Measurements from ENCODE around the gene FOXO6. TPM values are rescaled to one million over a fixed set of nuclear protein-coding genes. Genes with fewer than 3 reads are reported as not detected.

The FOXO6 gene
- total RNA-seq, 1 experiment from 2014 or later = 0.80 TPM

- DNase-seq (ENCODE audit: low read depth) = peak; percentile 79
Measured at GRCh38 chr1:41382480-41383090, 21.4 kb downstream of the FOXO6 start.

- DNase-seq (ENCODE audit: low read depth) = peak; percentile 76
Measured at GRCh38 chr1:41383094-41383852, 22.0 kb downstream of the FOXO6 start.

- no peak for DNase-seq (ENCODE audit: low read depth)
Measured at GRCh38 chr1:41384579-41384978, 23.3 kb downstream of the FOXO6 start.

GRCh38 chr1:41385398-41386195 lies 24.4 kb downstream of the FOXO6 start:
- DNase-seq (ENCODE audit: low read depth) = no peak

- DNase-seq (ENCODE audit: low read depth) = no peak
Measured at GRCh38 chr1:41386196-41386663, 25.0 kb downstream of the FOXO6 start.

GRCh38 chr1:41387667-41388091 lies 26.4 kb downstream of the FOXO6 start:
- peak; percentile 59 for DNase-seq (ENCODE audit: low read depth)

GRCh38 chr1:41388510-41388909 lies 27.3 kb downstream of the FOXO6 start:
- no peak for DNase-seq (ENCODE audit: low read depth)

- no peak for DNase-seq (ENCODE audit: low read depth)
Measured at GRCh38 chr1:41389009-41389408, 27.8 kb downstream of the FOXO6 start.

GRCh38 chr1:41390166-41390565 lies 28.9 kb downstream of the FOXO6 start:
- DNase-seq (ENCODE audit: low read depth) = no peak

GRCh38 chr1:41390573-41390972 lies 29.3 kb downstream of the FOXO6 start:
- no peak for DNase-seq (ENCODE audit: low read depth)

GRCh38 chr1:41391834-41392527 lies 30.7 kb downstream of the FOXO6 start:
- DNase-seq (ENCODE audit: low read depth) = no peak

- no peak for DNase-seq (ENCODE audit: low read depth)
Measured at GRCh38 chr1:41392528-41392924, 31.3 kb downstream of the FOXO6 start.

GRCh38 chr1:41393716-41394368 lies 32.6 kb downstream of the FOXO6 start:
- no peak for DNase-seq (ENCODE audit: low read depth)

GRCh38 chr1:41394369-41394744 lies 33.1 kb downstream of the FOXO6 start:
- DNase-seq (ENCODE audit: low read depth) = no peak

GRCh38 chr1:41394959-41395956 lies 34.0 kb downstream of the FOXO6 start:
- DNase-seq (ENCODE audit: low read depth) = no peak

GRCh38 chr1:41396084-41396483 lies 34.9 kb downstream of the FOXO6 start:
- DNase-seq (ENCODE audit: low read depth) = no peak

- no peak for DNase-seq (ENCODE audit: low read depth)
Measured at GRCh38 chr1:41397020-41397419, 35.8 kb downstream of the FOXO6 start.

GRCh38 chr1:41397753-41398330 lies 36.6 kb downstream of the FOXO6 start:
- DNase-seq (ENCODE audit: low read depth) = no peak

- no peak for DNase-seq (ENCODE audit: low read depth)
Measured at GRCh38 chr1:41399145-41399795, 38.0 kb downstream of the FOXO6 start.

Data from Daoy (cell line).